GM19328 (cell line): ENCODE measurements around the gene TCHP.

Source experiments
- ATAC-seq: cut with Tn5 transposase; IDR thresholded peaks from one replicate; pipeline ENCODE4 v1.9.1; 2021; ENCODE audit warnings: mild to moderate bottlenecking, moderate library complexity; ENCODE audit not compliant: unreplicated experiment

The TCHP gene

DNA sequence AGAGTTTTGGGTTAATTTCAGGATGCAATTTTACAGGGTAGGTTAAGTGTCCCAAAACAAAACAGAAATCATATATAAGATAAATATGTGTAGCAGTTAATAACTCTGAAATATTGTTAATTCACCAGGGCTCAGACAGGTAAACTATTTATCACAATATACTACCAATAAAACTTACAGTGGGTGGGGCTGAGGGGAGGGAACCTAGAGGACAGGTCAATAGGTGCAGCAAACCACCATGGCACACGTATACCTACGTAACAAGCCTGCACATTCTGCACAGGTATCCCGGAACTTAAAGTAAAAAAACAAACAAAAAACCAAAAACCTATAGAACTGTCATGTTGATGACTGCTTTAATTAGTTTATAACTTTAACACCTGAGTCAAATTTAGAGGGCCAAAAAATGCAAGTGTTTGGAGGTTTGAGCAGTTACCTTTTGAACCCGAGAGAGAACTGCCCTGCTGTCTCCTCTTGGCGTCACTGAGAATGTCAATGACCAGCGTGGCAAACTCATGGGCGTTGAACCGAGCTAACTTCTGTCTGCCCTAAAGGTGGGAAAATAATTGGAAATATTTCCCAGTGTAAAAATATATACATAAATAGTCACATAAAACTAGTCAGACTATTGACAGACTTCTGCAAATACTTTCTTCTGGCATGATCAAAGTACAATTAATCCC, 59.5 kb downstream of the TCHP start:
- ATAC-seq = no peak

DNA sequence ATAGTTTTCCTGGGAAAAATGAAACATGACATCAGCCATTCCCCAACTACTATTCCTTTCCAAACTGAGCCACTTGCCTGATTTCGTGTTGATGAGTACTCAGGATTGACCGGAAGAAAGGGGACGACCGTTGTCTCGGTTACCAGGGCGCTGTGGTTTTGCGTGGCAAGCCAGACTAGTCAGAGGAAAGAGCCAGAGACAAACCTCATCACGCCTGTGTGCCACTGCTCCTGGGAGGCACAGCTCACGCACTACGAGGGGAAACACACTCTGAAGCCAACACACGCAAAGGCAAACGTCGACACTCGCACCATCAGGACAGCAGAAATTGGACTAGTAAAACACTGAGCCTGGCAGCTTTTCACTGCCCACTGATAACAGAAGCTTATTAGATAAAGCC, 61.1 kb downstream of the TCHP start:
- ATAC-seq = no peak

DNA sequence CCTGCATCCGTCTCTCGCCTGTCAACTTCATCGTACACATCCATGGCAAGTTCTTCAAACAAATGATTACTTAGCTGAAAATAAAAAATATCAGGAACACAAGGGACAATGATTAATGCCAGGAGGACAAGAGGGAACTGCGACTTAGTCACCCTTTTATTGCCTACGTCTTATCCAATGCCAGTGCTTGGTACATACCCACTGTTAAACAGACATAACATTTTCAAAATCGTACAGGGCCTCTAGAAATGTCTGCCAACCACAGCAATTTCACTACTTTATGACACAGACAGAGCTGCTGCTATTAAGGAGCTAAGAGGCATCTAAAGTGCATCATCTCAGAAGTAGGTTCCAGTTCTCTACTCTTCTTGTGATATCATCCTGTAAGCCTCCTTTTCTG, 61.5 kb downstream of the TCHP start:
- no peak for ATAC-seq

DNA sequence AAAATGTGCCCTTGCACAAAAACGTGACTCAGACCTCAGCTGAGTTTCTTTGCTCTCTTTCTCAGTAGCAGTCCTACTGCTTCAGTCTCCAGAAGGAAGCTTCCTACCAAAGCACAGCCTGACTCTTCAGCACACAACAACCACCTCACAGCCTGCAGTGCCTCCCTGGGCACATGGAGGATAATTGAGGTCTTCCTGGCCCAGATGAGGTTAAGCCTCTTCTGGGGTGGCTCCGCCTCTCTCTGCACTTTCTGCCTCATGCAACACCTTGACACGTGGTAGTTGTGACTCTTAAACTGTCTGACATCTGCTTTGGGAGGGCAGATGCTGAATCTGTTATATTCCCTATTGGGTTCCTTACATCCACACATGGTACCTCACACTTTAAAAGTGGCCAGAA, 62.3 kb downstream of the TCHP start:
- ATAC-seq = no peak

DNA sequence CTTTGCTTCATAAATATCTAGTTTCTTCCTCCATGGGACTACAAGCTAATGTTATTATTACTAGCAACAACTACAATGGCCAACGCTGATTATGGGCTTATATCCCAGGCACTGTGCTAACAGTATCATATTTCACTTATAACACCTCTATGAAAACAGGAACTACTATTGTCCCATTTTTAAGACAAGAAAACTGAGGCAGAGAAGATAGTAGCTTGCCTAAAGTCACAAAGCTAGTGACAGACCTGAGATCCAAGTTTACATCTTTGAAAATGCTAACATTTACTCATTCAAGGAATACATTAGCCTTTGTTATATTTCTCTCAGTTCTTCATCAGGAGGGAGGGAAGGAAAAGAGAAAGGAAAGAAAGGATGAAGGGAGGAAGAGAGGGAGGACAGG, 63.3 kb downstream of the TCHP start:
- no peak for ATAC-seq

DNA sequence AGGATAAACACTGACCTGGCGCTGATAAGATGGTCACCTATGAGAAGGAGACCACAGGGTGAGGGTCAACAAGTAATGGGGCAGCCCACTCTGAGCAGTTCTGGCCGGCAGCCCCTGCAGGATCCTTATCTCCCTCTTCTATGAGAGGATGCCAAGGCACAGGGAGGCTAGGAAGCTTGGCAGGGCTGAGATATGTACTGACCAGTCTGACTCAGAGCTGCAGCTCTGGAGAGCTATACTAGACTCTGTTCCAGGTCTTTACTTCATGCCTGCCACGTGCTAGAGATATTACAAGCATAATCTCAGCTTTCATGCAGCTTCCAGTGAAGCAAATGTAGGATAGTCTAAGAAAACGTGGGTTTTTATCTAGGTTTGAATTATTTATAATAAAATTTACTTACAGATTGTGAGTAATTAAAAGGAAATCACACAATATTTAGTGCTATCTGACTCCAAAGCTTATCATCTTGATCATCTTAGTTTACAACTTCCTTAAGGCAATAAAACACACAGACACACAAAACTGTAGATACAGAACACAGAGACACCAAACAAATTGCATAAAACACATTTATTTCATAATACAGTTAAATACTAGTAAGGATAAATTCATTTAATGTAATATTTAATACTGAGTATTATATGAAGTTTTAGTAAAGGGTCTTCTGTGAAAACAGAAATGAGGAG, 63.8 kb downstream of the TCHP start:
- ATAC-seq = no peak

DNA sequence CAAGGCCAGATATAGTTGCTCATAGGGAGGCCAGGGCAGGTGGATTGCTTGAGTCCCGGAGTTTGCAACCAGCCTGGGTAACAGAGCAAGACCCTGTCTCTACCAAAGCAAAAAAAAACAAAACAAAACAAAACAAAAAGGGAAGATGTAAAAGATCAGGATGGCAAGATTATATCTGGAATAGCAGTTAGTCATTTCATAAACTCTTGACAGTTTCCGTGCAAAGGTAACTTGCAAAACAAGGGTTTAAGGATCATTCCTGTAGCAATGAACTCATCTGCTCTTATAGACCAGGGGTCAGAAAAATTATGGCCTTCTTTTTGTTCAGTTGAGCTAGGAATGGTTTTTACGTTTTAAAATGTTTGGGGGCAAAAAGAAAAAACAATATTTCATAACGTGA, 66.5 kb downstream of the TCHP start:
- no peak for ATAC-seq

DNA sequence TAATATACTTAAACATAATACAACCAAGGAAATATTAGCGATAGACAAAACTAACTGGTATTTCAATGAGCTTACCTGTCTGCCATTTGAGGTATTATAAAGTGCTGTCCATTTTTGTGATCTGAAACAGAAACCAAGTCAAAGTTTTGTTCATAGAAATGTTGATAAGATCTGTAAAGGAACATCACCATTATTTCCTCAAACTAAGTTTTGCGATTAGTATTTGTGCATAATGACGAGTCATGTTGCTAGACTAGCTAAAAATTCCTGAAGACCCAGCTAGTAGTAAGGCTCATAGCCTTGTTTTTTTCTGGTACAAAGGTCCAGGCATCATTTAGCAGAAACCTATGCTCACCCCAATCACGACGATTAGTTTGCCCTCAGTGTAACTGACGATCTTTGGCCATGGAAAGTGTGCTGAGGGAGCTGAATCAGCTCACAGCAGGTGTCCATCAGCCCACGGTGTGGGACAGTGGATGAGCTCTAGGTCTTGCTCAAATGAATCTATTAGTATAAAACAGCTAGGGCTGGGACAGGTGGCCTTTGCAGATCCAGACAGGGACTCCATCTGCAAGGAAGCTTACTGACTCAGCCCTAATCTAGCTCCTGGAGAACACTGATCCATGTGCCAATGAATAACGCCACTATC, 67.4 kb downstream of the TCHP start:
- ATAC-seq = no peak
